Astrocyte (in vitro differentiated cells and primary cell): ENCODE measurements around the gene CERK.

Experiments
- EZH2 ChIP-seq: IDR thresholded peaks from 2 replicates; pipeline ENCODE4 v1.6.1; 2012; ENCODE audit warnings: mild to moderate bottlenecking, low read length, inconsistent platforms; ENCODE audit not compliant: insufficient read depth
- TF ChIP-seq, protein P1 (sequence below): IDR thresholded peaks from 2 replicates; pipeline ENCODE4 v1.5.1; 2011; ENCODE audit warnings: low read depth, mild to moderate bottlenecking, inconsistent platforms, low read length, moderate library complexity; ENCODE audit not compliant: insufficient read depth

DNA sequence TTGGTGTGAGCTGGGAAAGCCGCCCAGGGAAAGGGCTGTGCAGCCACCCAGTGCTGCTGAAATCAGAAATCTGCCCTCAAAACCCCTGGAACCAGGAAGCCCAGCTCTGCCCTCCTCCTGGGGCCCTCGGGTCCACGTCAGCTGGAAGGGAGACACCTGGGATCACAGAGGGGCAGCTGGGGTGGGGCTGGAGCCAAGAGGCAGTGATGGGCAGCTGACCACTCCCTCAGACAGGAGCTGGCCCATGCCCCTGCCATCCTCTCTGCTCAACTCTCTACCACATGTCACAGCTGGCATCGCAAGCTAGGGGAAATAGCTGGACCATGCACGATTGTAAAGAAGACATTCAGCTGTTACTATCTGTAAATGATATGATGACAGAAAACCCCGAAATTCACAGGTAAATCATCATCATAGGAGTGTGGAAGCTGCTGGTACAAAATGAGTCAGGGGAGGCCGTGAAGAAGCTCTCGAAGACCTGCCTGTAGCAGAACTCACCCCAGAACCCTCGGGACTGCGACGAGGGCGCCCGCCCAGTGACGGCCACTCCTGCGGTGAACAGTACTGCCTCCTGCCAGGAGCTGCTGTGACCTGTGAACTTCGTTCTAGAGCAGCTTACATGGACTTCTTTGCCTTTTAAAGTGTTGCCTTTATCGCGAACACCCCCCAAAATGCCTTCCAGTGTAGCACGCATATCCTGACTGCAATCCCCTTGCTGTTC lies 55.9 kb downstream of the CERK start:
- TF ChIP-seq, protein P1, sequence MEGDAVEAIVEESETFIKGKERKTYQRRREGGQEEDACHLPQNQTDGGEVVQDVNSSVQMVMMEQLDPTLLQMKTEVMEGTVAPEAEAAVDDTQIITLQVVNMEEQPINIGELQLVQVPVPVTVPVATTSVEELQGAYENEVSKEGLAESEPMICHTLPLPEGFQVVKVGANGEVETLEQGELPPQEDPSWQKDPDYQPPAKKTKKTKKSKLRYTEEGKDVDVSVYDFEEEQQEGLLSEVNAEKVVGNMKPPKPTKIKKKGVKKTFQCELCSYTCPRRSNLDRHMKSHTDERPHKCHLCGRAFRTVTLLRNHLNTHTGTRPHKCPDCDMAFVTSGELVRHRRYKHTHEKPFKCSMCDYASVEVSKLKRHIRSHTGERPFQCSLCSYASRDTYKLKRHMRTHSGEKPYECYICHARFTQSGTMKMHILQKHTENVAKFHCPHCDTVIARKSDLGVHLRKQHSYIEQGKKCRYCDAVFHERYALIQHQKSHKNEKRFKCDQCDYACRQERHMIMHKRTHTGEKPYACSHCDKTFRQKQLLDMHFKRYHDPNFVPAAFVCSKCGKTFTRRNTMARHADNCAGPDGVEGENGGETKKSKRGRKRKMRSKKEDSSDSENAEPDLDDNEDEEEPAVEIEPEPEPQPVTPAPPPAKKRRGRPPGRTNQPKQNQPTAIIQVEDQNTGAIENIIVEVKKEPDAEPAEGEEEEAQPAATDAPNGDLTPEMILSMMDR: no peak
- TF ChIP-seq EZH2: no peak
